ENCODE results near the gene CLOCK.

Gene CLOCK

DNA sequence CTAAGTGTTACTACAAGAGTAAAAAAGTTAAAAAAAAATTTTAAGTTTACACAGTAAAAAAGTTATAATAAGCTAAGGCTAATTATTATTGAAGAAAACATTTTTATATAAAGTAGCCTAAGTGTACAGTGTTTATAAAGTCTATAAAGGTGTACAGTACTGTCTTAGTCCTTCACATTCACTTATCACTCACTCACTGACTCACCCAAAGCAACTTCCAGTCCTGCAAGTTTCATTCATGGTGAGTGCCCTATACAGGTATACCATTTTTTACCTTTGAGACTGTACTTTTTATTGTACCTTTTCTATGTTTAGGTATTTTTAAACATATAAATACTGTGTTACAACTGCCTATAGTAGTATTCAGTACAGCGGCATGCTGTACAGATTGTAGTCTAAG, 76.7 kb downstream of the CLOCK start:
- no peak for DNase-seq

DNA sequence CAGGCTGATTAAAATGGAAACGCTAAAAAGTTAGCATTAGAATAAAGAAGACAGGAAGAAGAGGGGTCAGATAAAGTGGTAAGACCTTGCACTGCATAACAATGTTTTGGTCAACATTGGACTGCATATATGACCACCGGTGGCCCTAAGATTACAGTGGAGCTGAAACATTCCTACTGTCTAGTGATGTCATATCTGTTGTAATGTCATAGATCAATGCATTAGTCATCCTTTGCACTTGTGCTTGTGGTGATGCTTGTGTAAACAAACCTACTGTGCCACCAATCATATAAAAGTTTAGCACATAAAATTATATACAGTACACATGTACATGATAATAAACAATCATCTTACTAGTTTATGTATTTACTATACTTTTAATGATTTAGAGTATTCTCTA, 78.0 kb downstream of the CLOCK start:
- DNase-seq, result no peak

DNA sequence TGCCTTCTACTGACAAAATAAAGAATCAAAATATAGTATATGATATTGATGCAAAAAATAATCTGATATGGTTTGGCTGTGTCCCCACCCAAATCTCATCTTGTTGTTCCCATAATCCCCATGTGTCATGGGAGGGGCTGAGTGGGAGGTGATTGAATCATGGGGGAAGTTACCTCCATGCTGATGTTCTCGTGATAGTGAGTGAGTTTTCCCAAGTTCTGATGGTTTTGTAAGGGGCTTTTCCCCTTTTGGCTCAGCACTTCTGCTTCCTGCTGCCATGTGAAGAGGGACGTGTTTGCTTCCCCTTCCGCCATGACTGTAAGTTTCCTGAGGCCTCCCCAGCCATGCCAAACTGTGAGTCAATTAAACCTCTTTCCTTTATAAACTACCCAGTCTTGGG, 80.7 kb downstream of the CLOCK start:
- DNase-seq, result no peak

DNA sequence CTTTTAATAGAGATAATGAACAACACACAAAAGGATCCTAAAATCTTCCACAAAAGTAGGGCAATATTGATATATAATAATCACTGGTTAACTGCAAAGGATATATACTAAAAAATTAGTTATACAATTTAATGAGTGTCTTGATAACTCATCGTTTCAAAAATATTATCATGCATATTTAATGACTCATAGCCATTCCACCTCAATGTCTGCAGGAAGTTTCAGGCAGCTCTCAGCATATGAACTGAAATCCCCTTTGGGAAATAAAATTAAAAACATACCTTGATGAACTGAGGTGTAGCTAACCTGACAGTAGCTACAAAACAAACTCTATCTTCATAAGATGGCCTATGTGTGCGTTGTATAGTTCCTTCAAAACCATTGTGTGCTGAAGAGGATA, 88.1 kb downstream of the CLOCK start:
- no peak for DNase-seq

DNA sequence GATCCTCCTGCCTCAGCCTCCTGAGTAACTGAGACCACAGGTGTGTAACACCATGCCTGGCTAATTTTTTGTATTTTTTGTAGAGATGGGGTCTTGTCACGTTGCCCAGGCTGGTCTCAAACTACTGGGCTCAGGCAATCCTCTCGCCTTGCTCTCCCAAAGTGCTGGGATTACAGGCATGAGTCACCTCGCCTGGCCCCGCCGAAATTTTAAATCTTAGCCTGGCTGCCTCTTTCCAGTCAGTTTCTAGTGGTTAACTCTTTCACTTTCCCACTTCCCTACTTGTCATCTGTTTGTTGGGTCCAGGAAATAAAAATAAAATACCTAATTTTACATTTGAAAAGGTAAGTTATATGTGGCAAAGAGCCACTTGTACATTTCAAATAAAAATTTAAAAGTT, 88.5 kb downstream of the CLOCK start:
- no peak for DNase-seq

DNA sequence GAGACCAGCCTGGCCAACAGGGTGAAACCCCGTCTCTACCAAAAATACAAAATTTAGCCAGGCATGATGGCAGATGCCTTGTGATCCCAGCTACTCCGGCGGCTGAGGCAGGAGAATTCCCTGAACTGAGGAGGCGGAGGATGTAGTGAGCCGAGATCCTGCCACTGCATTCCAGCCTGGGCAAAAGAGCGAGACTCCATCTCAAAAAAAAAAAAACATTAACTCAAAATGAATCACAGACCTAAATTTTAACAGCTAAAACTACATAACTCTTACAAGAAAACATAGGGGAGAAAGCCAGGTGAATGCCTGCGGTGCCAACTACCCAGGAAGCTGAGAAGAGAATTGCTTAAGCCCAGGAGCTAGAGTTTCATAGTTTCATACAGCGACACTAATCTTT, 96.1 kb downstream of the CLOCK start:
- no peak for DNase-seq

DNA sequence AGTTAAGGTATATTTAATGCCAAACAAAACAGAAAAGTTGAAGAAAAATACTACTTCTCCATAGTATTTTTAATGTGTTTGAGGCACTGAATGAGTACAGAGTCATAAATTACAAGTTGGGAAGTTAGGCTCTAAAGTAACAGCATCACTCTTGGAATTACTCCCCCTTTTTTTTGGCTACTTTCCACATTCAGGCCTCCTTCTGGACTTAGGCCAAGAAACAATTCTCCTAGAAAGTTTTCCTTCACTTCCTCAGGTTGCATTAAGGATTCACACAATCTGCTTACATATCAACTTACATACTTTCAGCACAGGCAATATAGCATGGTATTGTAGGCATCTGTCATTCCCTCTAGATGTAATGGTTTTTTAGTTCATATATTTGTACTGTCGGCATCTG, 98.9 kb downstream of the CLOCK start:
- DNase-seq, result no peak

DNA sequence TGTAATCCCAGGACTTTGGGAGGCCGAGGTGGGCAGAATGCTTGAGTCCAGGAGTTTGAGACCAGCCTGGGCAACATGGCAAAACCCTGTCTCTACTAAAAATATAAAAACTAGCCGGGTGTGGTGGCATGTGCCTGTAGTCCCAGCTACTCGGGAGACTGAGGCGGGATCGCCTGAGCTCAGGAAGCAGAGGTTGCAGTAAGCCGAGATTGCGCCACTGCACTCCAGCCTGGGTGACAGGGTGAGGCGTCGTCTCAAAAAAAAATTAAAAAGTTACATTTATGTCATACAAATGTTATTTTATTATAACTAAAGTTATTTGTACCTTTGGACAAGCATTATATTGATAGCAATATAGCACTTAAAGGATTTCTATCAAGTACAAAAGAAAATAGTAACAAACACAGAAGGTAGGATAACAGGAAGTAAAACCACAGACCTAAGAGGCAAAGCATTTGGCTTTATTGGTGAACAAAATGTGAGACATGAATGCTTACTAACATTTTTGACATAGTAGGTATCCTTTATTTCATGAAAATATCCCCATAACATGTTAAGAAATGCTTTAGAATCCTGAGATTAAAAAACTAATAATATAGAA, 99.5 kb downstream of the CLOCK start:
- DNase-seq, result no peak

DNA sequence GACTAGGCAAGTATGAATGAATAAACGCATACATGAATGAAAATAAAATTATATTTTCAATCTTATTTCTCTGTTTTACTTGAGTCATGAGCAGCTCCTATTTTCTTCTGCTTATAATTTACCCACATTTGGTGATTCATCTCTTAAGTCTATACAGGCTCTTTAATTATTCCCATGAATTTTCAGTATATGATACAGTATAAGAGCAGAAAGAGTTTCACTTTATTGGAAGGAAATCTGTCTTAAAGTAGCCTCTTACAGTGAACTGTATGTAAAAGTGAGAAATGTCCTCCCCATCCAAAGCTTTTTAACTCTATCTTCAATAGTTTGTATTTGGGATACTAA, 100.2 kb downstream of the CLOCK start:
- DNase-seq, result no peak

DNA sequence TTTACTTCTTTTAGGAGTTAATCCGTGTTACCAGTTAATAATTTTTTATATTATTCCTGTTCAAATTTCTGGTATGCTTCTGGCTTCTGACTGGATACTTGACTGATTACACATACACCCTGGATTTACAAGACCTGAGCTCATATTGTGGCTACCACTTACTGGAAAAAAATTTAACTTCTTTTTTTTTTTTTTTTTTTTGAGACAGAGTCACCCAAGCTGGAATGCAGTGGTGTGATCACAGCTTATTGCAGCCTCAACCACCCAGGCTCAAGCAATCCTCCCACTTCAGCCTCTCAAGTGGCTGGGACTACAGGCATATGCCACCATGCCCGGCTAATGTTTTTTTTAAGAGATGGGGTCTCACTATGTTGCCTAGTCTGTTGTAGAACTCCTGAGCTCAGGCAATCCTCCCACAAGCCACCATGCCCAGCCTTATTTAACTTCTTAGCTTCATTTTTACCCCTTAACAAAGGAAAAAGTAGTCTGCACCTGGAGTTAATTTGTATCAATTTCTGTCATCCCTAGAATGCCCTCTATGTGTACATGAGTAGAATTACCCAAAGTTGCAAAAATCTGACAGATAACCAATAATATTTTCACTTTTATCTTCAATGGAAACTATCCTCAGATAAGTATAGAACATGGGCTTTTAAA, 100.7 kb downstream of the CLOCK start:
- no peak for DNase-seq

DNA sequence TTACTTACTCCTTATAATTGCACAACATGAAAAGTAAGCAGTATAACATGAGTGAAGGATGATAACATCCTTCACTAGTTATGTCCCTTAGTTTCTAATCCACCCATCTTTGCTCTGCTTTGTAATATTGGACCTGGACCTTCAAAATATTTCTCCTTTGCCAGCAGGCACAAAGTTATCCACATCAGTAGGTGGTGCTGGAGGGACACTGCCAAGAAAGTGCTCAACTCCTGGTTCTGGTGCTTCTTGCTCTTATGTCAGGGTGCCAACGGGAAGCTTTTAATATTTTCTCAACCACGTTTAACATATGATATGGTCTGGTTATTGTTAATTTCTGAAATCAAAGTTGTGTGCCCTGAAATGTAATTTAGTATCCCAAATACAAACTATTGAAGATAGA, 101.9 kb downstream of the CLOCK start:
- DNase-seq, result peak; percentile 1

DNA sequence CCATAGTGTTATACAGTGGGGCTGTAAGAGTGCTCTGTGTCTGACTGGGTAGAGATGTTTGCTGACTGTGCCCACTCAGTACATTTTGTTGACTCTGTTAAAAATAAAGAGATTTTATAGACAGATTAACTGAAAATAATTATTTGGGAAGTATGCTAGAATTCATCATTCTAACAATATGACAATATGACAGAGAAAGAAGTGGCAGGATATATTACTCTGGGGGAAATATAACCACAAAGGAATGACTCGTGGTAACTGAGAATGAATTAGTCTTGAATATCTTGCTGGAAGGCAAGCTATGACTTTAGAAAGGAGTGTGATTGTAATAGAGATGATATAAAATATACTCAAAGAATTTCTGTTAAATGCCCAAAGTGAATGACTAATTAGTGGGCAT, 104.2 kb downstream of the CLOCK start:
- no peak for DNase-seq

DNA sequence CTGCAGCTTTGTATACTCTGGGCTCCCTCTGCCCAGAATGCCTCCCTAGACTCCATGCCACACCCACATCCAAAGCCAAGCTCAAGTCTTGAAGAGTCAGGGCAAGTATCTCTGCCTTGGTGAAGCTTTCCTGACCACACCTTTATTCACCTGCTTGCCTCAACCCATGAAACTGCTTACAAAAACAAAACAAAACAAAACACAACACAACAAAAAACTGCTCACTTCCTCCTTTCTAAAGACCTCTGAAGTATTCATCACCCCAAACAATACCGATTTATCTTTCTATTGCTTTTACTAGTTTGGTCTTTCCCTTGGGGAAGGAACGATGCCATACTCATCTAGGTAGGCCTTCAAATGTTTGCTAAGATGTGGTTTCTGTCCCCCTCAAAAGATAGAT, 105.9 kb downstream of the CLOCK start:
- no peak for DNase-seq

DNA sequence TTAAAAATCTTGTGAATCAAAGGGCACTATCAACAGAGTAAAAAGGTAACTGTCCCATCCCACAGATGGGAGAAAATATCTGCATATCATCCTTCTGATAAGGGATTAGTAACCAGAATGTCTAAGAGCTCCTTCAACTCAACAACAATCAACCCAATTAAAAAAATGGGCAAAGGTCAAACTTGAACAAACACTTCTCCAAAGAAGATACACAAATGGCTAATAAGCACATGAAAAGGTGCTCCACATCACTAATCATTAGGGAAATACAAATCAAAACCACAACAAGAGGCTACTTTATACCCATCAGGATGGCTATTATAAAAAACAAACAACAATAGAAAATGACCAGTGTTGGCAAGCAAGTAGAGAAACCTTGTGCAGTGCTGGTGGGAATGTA, 107.7 kb downstream of the CLOCK start:
- DNase-seq, result no peak

DNA sequence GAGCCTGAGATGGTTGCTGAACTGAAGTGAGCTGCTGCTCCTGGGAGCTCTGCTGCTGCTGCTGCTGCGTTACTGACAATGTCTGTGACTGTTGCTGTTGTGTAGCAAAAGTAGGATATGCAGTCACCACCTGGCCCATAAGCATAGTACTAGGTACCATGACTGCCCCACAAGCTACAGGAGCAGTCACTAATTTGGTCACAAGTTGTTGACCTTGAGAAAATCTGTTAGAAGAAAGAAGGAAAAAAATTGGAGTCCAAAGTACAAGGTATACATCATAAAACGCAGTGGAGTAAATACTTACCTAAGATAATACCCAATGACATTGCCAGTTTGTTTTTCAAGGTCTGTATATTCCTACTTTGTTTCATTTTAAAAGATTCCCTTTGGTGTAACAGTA, 108.4 kb downstream of the CLOCK start:
- DNase-seq, result no peak

DNA sequence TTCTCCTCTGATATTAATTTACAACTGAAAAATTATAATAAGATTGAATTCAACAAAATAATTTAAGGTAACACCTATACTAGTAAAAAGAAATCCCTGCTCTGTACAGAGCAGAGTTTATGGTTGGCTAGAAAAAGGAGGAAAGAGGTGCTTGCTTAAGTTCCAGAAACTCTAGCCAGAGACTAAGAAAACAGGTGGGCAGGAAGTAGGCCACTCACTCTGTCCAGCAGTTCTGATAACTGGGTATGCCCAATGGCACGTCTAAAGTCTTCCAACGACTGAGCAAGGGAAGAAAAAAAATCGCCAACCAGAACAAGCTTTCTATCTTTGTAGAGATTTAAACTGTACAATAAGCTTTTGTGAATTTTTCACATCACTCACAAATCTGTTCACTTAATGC, 108.9 kb downstream of the CLOCK start:
- DNase-seq, result no peak

DNA sequence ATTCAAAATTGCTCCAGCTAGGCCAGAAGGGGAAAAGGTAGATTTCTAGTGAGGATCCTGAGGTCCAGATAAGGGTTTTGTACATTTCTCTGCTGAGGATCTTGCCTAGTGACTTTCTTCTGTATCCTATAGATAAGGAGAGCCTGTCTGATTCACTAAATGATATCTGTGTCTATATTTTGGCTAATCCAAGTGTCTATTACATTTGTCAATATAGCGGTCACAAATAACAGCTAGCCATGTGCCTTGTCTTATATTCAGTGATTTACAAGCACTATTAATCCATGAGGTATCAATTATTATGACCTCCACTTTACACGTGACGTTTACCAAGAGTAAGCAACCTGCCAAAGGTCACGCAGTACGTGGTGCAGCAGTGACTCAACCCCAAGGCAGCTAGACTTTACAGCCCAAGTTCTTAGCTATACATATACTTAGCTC, 109.3 kb downstream of the CLOCK start:
- no peak for DNase-seq

DNA sequence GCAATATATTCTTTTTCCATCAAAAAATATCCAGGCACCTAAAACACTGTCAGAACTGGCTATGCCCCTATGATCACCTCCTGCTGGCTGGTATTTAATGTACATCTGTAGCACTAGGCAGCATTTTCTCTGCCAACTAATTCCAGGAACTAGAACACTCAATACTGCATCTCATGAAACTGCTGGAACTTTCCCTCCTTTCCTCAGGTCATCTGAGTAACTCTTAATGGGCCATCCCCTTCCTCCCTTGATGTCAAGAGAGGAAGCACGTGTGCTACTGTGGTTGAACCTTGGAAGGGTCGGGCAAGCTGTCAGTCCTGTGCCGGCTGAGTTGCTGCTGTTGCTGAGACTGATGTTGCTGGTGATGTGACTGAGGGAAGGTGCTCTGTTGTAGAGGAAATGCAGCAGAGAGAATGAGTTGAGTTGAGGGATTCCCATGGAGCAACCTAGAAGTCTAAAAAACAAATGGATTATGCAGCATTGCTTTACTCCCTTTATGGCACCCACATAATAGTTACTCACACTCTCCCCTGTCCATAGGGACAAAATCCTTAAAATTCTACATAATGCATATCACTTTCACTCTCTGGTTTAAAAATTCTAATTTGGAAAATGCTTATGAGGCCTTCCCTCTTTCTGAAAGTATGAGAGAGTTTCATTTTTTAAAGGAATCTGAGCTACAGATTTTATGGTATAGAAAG, 111.4 kb downstream of the CLOCK start:
- DNase-seq, result no peak

DNA sequence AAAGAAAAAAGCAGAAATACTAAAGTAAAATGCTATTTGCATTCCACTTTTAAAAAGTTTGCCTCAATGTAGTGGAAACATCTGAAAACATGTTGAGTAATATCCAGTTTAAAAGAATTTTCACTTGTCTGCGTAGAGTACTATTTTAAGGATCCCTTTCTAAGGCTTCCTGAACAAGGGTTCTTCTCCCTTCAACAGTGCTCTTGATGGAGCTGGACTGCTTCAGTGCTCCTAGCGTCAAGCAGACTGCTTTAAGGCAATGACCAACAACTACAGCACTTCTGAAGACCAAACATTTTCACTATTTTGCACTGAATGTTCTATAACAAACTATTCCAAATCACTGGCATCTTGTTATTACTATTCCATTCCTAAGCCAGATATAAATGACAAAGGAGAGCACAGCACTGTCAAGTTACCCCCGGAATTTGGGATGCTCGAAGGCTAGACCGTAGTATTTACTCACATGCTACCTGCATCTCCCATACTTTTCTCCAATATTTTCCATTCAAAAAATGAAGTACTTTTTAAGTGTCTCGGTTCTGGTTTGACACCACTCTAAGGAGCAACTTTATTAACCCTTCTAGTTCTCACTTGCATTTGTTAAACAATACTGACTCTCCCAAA, 114.9 kb downstream of the CLOCK start:
- DNase-seq, result no peak

DNA sequence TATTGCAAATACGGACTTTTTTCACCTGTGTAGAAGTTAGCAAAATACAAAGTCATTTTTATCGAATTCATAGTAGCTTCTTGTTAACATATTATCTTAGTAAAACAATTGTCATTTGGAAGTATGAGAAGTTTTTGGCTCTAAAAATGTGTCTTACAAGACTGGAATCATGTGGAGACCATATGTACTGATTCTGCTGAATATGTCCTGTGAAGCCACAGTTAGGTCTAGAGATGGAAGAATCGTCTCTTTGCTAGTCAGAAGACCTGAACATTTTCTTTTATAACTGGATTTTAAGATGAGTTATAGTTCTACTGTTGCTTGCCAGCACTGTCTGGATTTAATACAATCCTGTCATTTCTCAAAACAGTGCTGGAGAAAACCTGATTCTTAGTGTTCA, 121.9 kb downstream of the CLOCK start:
- DNase-seq, result no peak

DNA sequence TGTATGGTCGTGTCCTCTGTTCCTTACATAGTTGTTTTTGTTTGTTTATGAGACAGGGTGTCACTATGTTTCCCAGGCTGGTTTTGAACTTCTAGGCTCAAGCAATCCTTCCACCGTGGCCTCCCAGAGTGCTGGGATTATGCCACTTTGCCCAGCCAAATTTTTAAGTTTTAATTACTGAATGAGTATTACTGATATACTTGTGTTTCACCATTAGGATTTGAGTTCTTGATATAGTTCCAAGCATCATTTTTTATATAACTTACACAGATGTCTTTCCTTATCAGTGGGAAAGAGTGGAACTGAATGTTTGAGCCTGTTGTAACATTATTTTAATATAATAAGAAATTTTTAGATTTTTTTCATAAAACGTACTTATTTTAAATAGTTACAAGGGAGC, 130.5 kb downstream of the CLOCK start:
- no peak for DNase-seq

DNA sequence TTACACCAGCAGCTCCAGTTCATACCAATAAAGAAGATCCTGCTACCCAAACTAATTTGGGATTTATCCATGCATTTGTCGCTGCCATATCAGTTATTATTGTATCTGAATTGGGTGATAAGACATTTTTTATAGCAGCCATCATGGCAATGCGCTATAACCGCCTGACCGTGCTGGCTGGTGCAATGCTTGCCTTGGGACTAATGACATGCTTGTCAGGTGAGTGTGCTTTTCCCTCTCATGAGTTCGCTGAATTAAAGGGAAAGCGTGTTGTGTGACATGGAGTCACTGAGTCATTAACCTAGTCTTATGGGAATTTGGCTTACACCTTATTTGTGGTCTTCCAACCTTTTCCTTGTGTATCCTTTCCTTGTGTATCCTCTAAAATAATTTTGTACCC, 135.1 kb downstream of the CLOCK start:
- no peak for DNase-seq

DNA sequence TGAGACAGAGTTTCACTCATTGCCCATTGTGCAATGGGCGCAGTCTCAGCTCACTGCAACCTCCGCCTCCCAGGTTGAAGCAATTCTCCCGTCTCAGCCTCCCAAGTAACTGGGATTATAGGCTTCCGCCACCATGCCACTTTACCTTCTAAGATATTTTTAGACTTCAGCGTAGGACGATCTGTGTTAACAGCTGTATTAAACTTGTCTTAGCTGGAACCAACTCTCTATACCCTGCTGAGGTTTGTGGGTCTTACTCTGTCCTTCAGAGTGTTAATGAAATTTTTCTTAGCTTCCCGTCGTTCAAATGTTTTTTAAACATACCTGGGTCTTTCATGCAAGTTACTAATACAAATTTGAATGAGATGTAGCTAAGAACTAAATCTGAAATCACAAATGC, 136.3 kb downstream of the CLOCK start:
- no peak for DNase-seq

DNA sequence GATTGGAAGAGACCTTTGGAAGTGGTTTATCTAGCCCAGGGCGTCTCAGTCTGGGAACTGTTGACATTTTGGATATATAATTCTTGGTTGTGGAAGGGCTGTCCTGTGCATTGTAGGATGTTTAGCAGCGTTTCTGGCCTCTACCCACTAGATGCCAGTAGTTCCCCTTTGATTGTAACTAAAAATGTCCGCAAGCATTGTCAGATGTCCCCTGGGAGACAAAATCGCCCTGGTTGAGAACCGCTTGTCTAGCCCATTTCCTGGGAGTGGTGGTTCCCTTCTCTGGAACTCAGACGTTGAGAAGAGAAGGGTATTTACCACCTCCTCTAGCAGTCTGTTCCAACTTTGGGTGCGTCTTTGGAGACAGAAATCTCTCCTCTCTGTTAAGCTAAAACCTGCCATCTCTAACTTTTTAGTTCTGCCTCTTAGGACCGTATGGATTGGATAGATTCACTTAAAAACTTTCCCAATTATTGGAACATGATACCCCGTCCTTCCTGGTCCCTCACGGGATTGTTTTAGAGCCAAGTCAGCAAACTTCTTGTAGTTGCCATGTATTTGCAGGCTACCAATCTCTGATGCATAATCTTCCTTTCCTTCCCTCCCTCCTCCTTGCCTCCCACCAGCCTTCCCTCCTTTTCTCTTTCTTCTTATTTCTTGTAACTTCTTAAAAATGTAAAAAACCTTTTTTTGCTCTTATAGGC, 137.1 kb downstream of the CLOCK start:
- peak; percentile 36 for DNase-seq

Measured in NCI-H82 (cell line).